Esophagus muscularis mucosa (tissue), 4 donors: ENCODE data around the gene CLEC4M. TPM values are rescaled to one million over a fixed set of nuclear protein-coding genes. Genes with fewer than 3 reads are reported as not detected.
"Not testable (repeated sequence)": the region's sequence is repeated elsewhere in the genome, so short reads cannot be mapped to it uniquely, and the experiment has no call there.

ENCODE experiments used
- DNase-seq: peaks from one replicate; pipeline ENCODE4 v3.0.0-alpha.2; 2017; ENCODE audit errors: extremely low spot score
- H3K27ac ChIP-seq, 4 donors: fragments of 200-600 bp; sonication (generic); replicated peaks in 1 of 4; 1 replicate in 3 of 4; 2 replicates in 1 of 4; pipeline ENCODE4 v1.5.1; 2016 to 2019; ENCODE audit warnings: mild to moderate bottlenecking in 1 of 4
- H3K27me3 ChIP-seq, 4 donors: fragments of 200-600 bp; sonication (generic); one replicate each; pipeline versions ENCODE4 v1.5.1 to v1.6.0; 2016 to 2019
- H3K36me3 ChIP-seq, 4 donors: fragments of 200-600 bp; sonication (generic); one replicate each; pipeline ENCODE4 v1.5.1; 2016 to 2019
- H3K4me1 ChIP-seq, 4 donors: fragments of 200-600 bp; sonication (generic); one replicate each; pipeline ENCODE4 v1.5.1; 2016 to 2019
- H3K4me3 ChIP-seq, 4 donors: fragments of 200-600 bp; sonication (generic); 1 replicate in 2 of 4; 2 replicates in 2 of 4; pipeline ENCODE4 v1.5.1; 2016 to 2019; ENCODE audit warnings: mild to moderate bottlenecking in 4 of 4, moderate library complexity in 1 of 4
- H3K9me3 ChIP-seq, 4 donors: fragments of 200-600 bp; sonication (generic); 1 replicate in 3 of 4; 2 replicates in 1 of 4; pipeline ENCODE4 v1.5.1; 2016 to 2019
- EP300 ChIP-seq: sonication (generic); formaldehyde crosslinking; IDR thresholded peaks from one replicate; pipeline ENCODE4 v1.6.1; 2017; ENCODE audit warnings: antibody characterized with exemption
- POLR2A ChIP-seq: fragments of 450-650 bp; IDR thresholded peaks from one replicate; pipeline ENCODE4 v1.6.1; 2017; ENCODE audit warnings: antibody characterized with exemption, moderate library complexity, mild to moderate bottlenecking, low read depth
- POLR2AphosphoS5 ChIP-seq, 2 donors: sonication (generic); formaldehyde crosslinking; IDR thresholded peaks; one replicate each; pipeline ENCODE4 v1.6.1; 2017; ENCODE audit warnings: antibody characterized with exemption in 2 of 2
- WGBS: methylation state at CpG from one replicate; pipeline ENCODE4 v1.1.5; 2018; 5-methylcytosine and 5-hydroxymethylcytosine counted together
- intact Hi-C: fragments of 100-400 bp; cut with DNase I; formaldehyde crosslinking; loops from one replicate; pipeline ENCODE4 v1.15.1; 2023
- total RNA-seq, 4 donors: library from RNA; depleted of rRNA; stranded (reverse); fragments of >200 nt; gene quantifications; one replicate each; pipeline versions ENCODE4 v1.1.0 to v1.2.1, GENCODE V29; 2016
- TF ChIP-seq, protein P1 (sequence below), 3 experiments: fragments of 200-600 bp in 2 of 3; fragments of 450-650 bp in 1 of 3; sonication (generic) in 2 of 3; IDR thresholded peaks; one replicate each; pipeline ENCODE4 v1.5.1; 2017 to 2019; ENCODE audit warnings: antibody characterized with exemption in 3 of 3, mild to moderate bottlenecking in 2 of 3, moderate library complexity in 1 of 3

Gene CLEC4M
- total RNA-seq, 4 donors from 2014 or later = not detected

DNA sequence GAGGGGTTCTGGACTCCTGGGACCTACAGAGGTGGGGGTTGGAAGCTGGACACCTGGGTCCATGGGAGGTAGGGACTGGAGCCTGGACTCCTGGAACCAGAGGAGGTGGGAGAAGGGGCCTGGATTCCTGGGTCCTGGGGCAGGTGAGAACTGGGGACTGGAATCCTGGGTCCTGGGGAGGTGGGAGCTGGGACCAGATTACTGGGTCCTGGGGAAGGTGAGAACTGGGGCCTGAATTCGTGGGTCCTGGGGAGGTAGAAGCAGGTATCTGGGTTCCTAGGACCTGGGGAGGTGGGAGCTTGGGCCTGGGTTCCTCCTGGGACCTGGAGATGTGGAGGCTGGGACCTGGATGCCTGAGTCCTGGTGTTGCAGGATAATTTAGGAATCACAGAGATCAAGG lies 653 bp downstream of the CLEC4M start:
- DNase-seq = no peak
- TF ChIP-seq EP300 = no peak
- TF ChIP-seq POLR2A = no peak
- no peak for TF ChIP-seq POLR2AphosphoS5 (IDR thresholded peaks at IDR 0.05)
- TF ChIP-seq, protein P1, sequence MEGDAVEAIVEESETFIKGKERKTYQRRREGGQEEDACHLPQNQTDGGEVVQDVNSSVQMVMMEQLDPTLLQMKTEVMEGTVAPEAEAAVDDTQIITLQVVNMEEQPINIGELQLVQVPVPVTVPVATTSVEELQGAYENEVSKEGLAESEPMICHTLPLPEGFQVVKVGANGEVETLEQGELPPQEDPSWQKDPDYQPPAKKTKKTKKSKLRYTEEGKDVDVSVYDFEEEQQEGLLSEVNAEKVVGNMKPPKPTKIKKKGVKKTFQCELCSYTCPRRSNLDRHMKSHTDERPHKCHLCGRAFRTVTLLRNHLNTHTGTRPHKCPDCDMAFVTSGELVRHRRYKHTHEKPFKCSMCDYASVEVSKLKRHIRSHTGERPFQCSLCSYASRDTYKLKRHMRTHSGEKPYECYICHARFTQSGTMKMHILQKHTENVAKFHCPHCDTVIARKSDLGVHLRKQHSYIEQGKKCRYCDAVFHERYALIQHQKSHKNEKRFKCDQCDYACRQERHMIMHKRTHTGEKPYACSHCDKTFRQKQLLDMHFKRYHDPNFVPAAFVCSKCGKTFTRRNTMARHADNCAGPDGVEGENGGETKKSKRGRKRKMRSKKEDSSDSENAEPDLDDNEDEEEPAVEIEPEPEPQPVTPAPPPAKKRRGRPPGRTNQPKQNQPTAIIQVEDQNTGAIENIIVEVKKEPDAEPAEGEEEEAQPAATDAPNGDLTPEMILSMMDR (IDR thresholded peaks at IDR 0.05) = no peak
- no peaks in the 10 kb centered on the region for H3K4me1 ChIP-seq
- H3K27ac ChIP-seq = no peak overlapping the region
- intact Hi-C loops = no loop called here
- H3K27me3 ChIP-seq = peaks cover 0 to 71% (median 0%) of the 10 kb centered on the region in 4 donors
- no peak overlapping the region for H3K4me3 ChIP-seq
- H3K36me3 ChIP-seq = no peaks in the 10 kb centered on the region
- 42% methylated on average over 1 of the region's 1 CpG for WGBS
- H3K9me3 ChIP-seq = peaks cover 0 to 15% (median 14%) of the 10 kb centered on the region in 4 donors

DNA sequence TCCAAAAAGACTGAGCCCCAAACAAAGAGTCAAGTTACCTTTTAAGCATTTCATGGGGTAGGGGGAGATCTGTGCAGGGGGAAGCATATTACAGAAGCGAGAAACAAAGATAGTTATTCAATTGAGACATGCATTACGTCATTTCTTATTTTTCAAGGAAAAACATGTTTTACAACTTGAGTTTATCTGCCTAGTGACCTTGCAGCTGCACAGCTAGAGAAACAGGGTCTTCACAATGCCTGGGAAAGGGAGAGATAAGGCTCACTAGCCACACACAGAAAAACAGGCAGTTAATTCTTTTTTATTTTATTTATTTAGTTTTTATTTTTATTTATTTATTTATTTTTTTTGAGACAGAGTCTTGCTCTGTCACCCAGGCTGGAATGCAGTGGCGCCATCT lies 1.1 kb downstream of the CLEC4M start:
- peaks cover 0 to 71% (median 0%) of the 10 kb centered on the region in 4 donors for H3K27me3 ChIP-seq
- H3K36me3 ChIP-seq, DNase-seq, H3K4me1 ChIP-seq, H3K4me3 ChIP-seq, intact Hi-C loops, H3K27ac ChIP-seq: not testable (repeated sequence)
- 81% methylated on average over 3 of the region's 3 CpGs for WGBS
- H3K9me3 ChIP-seq = peaks cover 0 to 10% (median 9%) of the 10 kb centered on the region in 4 donors

DNA sequence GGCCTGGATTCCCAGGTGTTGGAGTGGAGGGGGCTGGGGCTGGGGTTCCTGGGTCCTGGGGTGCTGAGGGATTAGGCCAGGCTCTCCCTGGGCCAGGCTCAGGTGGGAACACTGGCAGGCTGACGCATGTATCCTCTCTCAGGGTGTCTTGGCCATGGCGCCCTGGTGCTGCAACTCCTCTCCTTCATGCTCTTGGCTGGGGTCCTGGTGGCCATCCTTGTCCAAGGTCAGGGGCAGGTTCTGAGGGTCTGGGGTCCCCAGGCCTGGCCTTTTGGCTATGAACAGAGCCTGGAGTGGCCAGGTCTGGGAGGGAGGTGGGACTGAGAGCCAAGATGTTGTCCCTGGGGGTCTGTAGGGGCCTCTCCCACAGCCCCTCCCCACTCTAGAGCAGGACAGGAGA lies 2.0 kb downstream of the CLEC4M start:
- H3K27me3 ChIP-seq = peaks cover 0 to 75% (median 0%) of the 10 kb centered on the region in 4 donors
- H3K4me3 ChIP-seq, H3K27ac ChIP-seq, H3K36me3 ChIP-seq, DNase-seq, H3K4me1 ChIP-seq, intact Hi-C loops, H3K9me3 ChIP-seq: not testable (repeated sequence)
- no CpG with 5 or more reads among the region's 2 CpGs for WGBS

DNA sequence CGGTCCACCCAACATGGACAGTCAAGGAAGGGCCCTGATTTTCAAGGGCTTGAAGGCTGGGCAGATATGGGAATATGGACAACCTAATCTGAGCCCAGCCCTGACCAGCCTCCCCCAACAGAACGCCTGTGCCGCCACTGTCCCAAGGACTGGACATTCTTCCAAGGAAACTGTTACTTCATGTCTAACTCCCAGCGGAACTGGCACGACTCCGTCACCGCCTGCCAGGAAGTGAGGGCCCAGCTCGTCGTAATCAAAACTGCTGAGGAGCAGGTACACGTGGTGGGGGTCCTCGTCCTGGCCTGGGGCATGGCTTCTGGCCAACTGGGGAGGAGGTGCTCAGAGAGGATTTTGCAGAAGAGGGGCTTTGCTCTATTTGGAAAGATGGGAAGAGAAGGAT lies 3.5 kb downstream of the CLEC4M start:
- H3K36me3 ChIP-seq = no peaks in the 10 kb centered on the region
- no peaks in the 10 kb centered on the region for H3K4me1 ChIP-seq
- no peak for DNase-seq
- no peaks in the 10 kb centered on the region for H3K9me3 ChIP-seq
- H3K27me3 ChIP-seq = peaks cover 0 to 68% (median 0%) of the 10 kb centered on the region in 4 donors
- intact Hi-C loops = no loop called here
- TF ChIP-seq POLR2AphosphoS5 (IDR thresholded peaks at IDR 0.05) = no peak
- no peak for TF ChIP-seq EP300
- TF ChIP-seq, protein P1 (IDR thresholded peaks at IDR 0.05) = no peak
- no peak for TF ChIP-seq POLR2A
- no peak overlapping the region for H3K27ac ChIP-seq
- no peak overlapping the region for H3K4me3 ChIP-seq
- WGBS = 45% methylated on average over 7 of the region's 11 CpGs

DNA sequence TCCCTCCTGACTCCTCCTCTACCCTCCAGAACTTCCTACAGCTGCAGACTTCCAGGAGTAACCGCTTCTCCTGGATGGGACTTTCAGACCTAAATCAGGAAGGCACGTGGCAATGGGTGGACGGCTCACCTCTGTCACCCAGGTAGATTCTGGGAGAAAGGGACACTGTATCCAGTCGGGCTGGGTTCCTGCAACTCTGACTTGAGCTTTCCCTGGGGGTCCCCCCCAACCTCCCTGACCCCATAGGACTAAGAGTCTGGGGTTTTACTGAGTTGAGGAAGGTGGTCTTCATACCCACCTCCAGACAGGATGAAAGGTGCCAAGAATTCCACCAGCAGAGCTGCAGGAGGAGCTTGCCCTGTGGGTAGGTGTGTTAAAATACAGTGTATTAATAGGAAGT lies 4.4 kb downstream of the CLEC4M start:
- TF ChIP-seq EP300 = no peak
- no peak for TF ChIP-seq POLR2A
- no peak for TF ChIP-seq POLR2AphosphoS5 (IDR thresholded peaks at IDR 0.05)
- TF ChIP-seq, protein P1 (IDR thresholded peaks at IDR 0.05) = no peak

DNA sequence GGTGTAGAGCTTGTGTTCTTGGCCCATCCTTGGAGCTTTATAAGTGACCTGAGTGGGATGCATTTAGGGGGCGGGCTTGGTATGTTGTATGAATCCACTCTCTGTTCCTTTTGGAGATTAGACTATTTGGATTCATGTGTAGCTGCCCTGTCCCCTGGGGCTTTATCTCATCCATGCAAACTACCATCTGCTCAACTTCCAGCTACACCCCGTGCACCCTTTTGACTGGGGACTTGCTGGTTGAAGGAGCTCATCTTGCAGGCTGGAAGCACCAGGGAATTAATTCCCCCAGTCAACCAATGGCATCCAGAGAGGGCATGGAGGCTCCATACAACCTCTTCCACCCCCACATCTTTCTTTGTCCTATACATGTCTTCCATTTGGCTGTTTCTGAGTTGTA lies 6.1 kb downstream of the CLEC4M start:
- Histone ChIP-seq H3K27me3 (peaks cover 0 to 69% (median 0%) of the 10 kb centered on the region in 4 donors), H3K27ac (no peak overlapping the region), H3K36me3 (no peaks in the 10 kb centered on the region), H3K9me3 (no peaks in the 10 kb centered on the region), H3K4me3 (no peak overlapping the region), H3K4me1 (no peaks in the 10 kb centered on the region)
- no peak for DNase-seq
- intact Hi-C loops = no loop called here
- WGBS = 77% methylated on average over 2 of the region's 2 CpGs
- no peak for TF ChIP-seq POLR2A
- TF ChIP-seq POLR2AphosphoS5 (IDR thresholded peaks at IDR 0.05) = no peak
- no peak for TF ChIP-seq EP300
- TF ChIP-seq, protein P1 (IDR thresholded peaks at IDR 0.05) = no peak

More for the DNA sequence above, 4.4 kb downstream of the CLEC4M start:
- Histone ChIP-seq H3K27me3 (peaks cover 0 to 71% (median 0%) of the 10 kb centered on the region in 4 donors), H3K4me3 (no peak overlapping the region), H3K27ac (no peak overlapping the region), H3K4me1 (no peaks in the 10 kb centered on the region), H3K9me3 (no peaks in the 10 kb centered on the region), H3K36me3 (no peaks in the 10 kb centered on the region)
- DNase-seq = no peak
- WGBS = 83% methylated on average over 4 of the region's 4 CpGs
- intact Hi-C loops = no loop called here
